ENCODE data around the gene TFF1.

The TFF1 gene

DNA sequence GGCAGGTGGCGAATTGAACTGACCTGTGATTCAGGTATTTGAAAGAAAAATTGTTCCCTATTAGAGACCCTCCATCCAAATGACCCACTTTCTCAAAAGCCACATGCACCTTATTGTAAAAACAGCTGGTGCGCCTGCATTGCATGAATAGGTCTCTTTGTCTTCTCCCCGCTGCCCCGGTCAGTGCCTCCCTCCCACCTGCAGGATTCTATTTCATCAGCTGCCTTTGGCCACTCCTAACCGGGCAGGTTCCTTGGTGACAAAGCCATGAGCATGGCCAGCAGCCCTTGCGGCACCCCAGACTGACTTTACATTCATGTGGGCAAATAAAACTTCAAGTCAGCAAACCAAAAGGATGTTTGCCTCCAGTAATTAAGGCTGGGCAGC lies 23.1 kb upstream of the TFF1 start (continued):
- no peak for TF ChIP-seq CREB5 (CRISPR knock-in tag; IDR thresholded peaks at IDR 0.05; ENCODE audit: low read depth)
- no peak for TF ChIP-seq ISL1 (CRISPR knock-in tag; IDR thresholded peaks at IDR 0.05)
- TF ChIP-seq OSR1 (CRISPR knock-in tag; IDR thresholded peaks at IDR 0.05), result no peak
- TF ChIP-seq ZC3H10 (CRISPR knock-in tag; IDR thresholded peaks at IDR 0.05), result no peak
- no peak for TF ChIP-seq ZNF8 (CRISPR knock-in tag; IDR thresholded peaks at IDR 0.05)
- no peak for TF ChIP-seq ZFP3 (CRISPR knock-in tag; IDR thresholded peaks at IDR 0.05)
- no peak for TF ChIP-seq CSRNP3 (CRISPR knock-in tag; IDR thresholded peaks at IDR 0.05)
- TF ChIP-seq, protein P1, sequence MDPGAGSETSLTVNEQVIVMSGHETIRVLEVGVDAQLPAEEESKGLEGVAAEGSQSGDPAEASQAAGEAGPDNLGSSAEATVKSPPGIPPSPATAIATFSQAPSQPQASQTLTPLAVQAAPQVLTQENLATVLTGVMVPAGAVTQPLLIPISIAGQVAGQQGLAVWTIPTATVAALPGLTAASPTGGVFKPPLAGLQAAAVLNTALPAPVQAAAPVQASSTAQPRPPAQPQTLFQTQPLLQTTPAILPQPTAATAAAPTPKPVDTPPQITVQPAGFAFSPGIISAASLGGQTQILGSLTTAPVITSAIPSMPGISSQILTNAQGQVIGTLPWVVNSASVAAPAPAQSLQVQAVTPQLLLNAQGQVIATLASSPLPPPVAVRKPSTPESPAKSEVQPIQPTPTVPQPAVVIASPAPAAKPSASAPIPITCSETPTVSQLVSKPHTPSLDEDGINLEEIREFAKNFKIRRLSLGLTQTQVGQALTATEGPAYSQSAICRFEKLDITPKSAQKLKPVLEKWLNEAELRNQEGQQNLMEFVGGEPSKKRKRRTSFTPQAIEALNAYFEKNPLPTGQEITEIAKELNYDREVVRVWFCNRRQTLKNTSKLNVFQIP (CRISPR knock-in tag; IDR thresholded peaks at IDR 0.05; ENCODE audit: borderline replicate concordance, low read depth), result no peak
- TF ChIP-seq BACH2 (CRISPR knock-in tag; IDR thresholded peaks at IDR 0.05; ENCODE audit: borderline replicate concordance), result no peak
- TF ChIP-seq PPARA (CRISPR knock-in tag; IDR thresholded peaks at IDR 0.05; ENCODE audit: borderline replicate concordance), result no peak
- no peak for TF ChIP-seq RARB (CRISPR knock-in tag; IDR thresholded peaks at IDR 0.05)

DNA sequence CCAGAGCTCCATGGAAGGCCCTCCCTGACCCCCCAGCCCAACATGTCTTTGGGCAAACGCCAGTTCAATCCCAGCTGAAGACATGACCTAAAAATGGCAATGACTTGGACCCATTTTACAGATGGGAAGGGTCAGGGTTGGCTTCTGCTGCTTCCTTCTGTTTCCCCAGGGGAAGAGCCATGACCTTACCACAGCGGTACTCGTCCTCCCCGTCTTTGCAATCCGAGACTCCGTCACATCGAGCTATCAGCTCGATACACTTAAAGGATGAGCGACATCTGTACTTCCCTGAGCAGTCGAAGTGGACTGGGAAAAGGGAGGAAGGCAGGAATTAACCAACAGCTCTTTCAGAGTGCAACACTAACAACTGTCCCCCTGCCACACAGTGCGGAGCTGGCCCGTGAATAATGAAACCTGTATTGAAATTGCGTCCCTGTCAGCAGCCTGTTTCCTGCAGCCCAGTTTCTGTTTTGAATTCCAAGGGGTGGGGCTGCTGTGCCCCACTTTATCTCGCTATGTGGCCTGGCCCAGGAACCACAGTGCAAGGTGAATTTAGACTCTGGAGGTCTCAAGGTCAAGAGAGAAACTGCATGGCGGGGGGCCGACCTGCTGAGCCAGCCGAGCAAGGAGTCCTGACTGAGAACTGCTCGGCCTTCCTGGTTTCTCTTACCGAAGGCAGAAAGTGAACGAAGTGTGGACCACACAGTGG lies 22.6 kb upstream of the TFF1 start:
- TF ChIP-seq CSRNP3 (CRISPR knock-in tag; IDR thresholded peaks at IDR 0.05) (no peak), ZFP3 (CRISPR knock-in tag; IDR thresholded peaks at IDR 0.05) (no peak), ZNF565 (CRISPR knock-in tag; conservative IDR thresholded peaks at IDR 0.05; ENCODE audit: low read depth) (no peak), TCF4 (CRISPR knock-in tag; IDR thresholded peaks at IDR 0.05; ENCODE audit: borderline replicate concordance) (no peak), TOX (CRISPR knock-in tag; IDR thresholded peaks at IDR 0.05; ENCODE audit: borderline replicate concordance) (no peak), ZFP30 (CRISPR knock-in tag; IDR thresholded peaks at IDR 0.05) (no peak), RARB (CRISPR knock-in tag; IDR thresholded peaks at IDR 0.05) (no peak), CSDC2 (CRISPR knock-in tag; IDR thresholded peaks at IDR 0.05) (no peak), PATZ1 (CRISPR knock-in tag; IDR thresholded peaks at IDR 0.05; ENCODE audit: borderline replicate concordance) (no peak), ZC3H10 (CRISPR knock-in tag; IDR thresholded peaks at IDR 0.05) (no peak), BACH2 (CRISPR knock-in tag; IDR thresholded peaks at IDR 0.05; ENCODE audit: borderline replicate concordance) (no peak), ESRRG (CRISPR knock-in tag; IDR thresholded peaks at IDR 0.05) (no peak), ARNTL (CRISPR knock-in tag; IDR thresholded peaks at IDR 0.05; ENCODE audit: borderline replicate concordance, low read depth) (no peak), ZNF8 (CRISPR knock-in tag; IDR thresholded peaks at IDR 0.05) (no peak), SNAI2 (CRISPR knock-in tag; IDR thresholded peaks at IDR 0.05) (no peak), ISL1 (CRISPR knock-in tag; IDR thresholded peaks at IDR 0.05) (no peak)
- ATAC-seq, result no peak

GRCh38 chr21:42387843-42388340 lies 21.6 kb upstream of the TFF1 start:
- ATAC-seq, result no peak
- TF ChIP-seq TOX (CRISPR knock-in tag; IDR thresholded peaks at IDR 0.05; ENCODE audit: borderline replicate concordance), result no peak
- no peak for TF ChIP-seq ISL1 (CRISPR knock-in tag; IDR thresholded peaks at IDR 0.05)
- TF ChIP-seq CSRNP3 (CRISPR knock-in tag; IDR thresholded peaks at IDR 0.05), result no peak
- no peak for TF ChIP-seq PPARA (CRISPR knock-in tag; IDR thresholded peaks at IDR 0.05; ENCODE audit: borderline replicate concordance)
- TF ChIP-seq BACH2 (CRISPR knock-in tag; IDR thresholded peaks at IDR 0.05; ENCODE audit: borderline replicate concordance), result no peak
- no peak for TF ChIP-seq ZNF565 (CRISPR knock-in tag; conservative IDR thresholded peaks at IDR 0.05; ENCODE audit: low read depth)
- no peak for TF ChIP-seq PATZ1 (CRISPR knock-in tag; IDR thresholded peaks at IDR 0.05; ENCODE audit: borderline replicate concordance)
- no peak for TF ChIP-seq ARNTL (CRISPR knock-in tag; IDR thresholded peaks at IDR 0.05; ENCODE audit: borderline replicate concordance, low read depth)
- TF ChIP-seq TCF4 (CRISPR knock-in tag; IDR thresholded peaks at IDR 0.05; ENCODE audit: borderline replicate concordance), result no peak
- no peak for TF ChIP-seq CSDC2 (CRISPR knock-in tag; IDR thresholded peaks at IDR 0.05)
- no peak for TF ChIP-seq GLIS3 (CRISPR knock-in tag; IDR thresholded peaks at IDR 0.05)
- no peak for TF ChIP-seq ZC3H10 (CRISPR knock-in tag; IDR thresholded peaks at IDR 0.05)
- no peak for TF ChIP-seq ZFP3 (CRISPR knock-in tag; IDR thresholded peaks at IDR 0.05)

Data from SK-N-SH treated with all-trans-retinoic acid at 6 μM for 48 hours (cell line).